GM19395 (cell line): ENCODE results near the gene PTPRD.

Source experiments
- ATAC-seq: cut with Tn5 transposase; IDR thresholded peaks from one replicate; pipeline ENCODE4 v1.9.1; 2021; ENCODE audit warnings: mild to moderate bottlenecking, moderate library complexity; ENCODE audit not compliant: unreplicated experiment

Gene PTPRD

DNA sequence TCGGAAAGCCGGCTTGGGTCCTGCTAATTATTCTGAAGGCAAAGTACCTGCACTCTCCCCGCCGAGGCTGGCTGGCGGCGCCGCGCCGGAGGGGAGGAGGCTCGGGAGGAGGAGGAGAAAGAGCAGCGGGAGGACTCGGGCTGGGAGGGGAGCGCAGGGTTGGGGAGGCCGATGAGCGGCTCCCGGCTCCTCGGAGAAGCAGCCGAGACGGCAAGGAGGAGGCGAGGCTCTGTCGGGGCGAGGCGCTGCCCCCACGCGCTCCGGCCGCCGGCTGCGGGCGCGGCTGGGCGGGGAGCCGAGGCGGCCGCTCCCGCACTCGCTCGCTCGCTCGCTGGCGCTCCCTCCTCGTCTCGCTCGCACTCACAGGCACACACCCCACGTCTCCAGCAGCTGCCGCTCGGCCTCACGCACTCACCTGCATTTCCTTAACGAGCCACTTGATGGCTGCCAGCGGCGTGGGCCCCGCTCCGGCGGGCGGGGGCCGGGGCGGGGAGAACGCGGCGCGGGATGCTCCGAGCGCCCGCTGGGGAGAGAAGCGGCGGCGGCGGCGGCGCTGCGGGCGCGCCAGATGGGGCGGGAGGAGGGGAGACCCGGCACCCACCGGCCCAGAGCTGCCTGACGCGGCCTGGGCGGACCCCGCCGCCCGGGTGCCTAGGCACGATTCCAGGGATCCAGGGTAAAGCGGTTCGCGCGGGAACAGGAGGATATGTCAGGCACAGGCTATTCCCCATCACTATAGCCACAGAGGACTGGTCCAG is at the start of gene PTPRD:
TSS of gene PTPRD (minus strand) at position 362 of the 758 bp plus-strand sequence.
- ATAC-seq: peak; percentile 98

DNA sequence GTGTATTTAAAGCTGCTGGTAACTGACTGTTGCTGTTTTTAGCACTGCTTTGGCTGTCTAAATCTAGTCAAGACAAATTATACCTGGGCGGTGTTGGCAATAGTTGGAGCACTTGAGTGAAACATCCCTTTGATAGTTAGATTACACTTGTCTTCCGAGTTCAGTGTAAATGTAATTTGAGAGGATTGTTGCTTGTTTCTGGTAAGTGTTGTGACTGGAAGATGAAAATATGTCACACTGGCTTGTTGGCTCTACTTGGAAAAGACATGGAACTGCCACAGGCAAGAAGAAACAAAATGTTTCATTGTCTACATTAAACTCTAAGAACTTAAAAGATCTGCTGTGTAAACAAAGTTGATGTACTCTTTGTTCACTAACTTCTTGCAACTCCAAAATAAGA is 49.2 kb upstream of the PTPRD start:
- no peak for ATAC-seq

DNA sequence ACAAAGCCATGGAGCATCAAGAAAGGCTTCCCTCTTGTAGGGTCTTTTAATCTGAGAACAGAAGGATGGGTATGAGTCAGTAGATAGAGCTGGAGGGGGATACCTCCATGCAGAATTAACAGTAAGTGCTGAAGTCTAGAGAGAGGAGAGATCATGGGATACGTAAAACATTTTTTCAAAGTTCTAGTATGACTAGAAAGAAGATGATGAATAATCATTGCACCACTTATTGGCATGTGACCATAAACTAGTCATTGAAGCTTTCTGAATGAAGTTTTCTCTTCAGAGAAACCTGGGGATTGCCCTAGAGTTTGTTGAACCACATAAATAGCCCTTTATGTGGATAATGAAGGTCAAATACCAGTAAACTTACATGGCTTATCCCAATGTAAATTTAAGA is 48.6 kb upstream of the PTPRD start:
- no peak for ATAC-seq

DNA sequence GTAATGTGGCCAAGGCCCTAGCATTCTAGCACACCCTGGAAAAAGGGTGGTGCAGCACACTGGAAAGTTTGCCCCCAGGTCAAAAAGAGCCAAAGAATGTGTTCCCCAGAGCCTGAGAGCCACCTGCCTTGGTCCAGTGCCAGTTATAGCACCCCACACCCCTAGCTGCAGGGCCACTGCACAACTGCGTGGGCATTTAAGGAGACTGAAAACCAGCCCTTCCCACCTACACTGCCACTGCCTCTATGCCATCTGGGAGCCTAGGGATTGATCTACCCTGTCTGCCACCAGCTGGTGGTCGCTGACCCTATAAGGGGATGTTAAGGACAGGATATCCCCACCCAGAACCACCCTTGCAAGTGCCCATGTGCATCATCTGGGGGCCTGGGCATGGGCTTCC is 38.2 kb upstream of the PTPRD start:
- ATAC-seq: no peak

DNA sequence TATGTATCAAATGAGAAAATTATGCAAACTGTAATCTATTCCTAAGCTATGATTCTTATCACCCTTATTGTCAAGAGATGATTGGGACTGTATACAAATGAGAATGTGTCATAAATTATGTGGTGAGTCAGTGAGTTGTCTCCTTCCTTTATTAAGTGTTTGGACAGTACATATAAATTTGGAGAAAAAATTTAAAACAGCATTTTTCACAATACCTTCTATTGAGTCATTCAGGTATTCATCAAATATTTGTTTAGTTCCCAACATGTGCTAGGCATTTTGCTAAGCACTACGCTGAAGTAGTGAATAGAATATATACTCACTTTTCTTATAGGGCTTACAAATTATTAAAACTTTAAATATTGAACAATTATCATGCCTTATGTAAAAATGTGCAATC is 36.3 kb upstream of the PTPRD start:
- no peak for ATAC-seq

DNA sequence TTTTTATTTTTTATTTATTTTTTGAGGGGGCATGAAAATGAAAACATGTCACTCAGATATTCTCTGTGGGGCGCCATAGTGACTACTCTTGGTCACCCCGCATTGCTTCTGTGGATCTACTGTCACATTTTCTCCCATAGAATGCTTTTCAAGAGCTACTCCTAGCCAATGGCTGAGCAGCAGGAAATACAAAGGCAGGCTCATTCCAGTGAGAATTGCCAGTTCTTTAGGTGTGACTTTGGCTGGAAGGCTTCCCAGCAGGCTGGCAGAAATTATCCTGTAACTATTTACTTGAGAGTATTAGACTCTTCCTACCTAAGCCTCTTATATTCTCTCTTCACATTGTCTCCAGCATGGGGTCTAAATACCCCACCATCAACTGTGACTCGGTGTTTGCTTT is 21.0 kb upstream of the PTPRD start:
- ATAC-seq: no peak

DNA sequence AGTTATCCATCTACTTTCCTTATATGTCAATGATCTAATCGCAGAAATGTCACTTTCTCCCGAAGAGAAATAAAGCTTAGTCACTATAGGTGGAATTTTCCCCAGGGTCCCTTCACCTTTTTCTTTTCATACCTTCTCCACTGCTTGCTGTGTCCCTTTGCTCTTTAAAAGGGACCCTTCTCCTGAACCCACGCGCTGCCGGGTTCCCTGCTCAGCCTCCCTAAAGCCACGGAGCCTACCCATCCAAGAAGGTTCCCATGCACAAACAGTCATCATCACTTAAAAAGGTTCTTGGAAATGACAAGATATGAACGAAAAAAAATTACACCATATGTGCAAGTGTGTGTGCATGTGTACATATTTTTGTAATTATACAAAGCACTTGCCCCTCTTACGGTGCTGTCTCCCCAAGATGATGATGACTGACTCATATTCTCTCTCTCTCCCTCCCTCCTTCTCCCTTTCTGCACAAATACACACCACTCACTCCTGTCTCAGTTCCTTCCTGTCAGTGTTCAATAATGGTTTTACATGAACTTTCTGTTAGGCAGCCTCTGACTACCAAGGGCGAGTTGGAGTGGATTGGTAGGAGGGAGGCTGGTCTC is 1.5 kb upstream of the PTPRD start:
- no peak for ATAC-seq

DNA sequence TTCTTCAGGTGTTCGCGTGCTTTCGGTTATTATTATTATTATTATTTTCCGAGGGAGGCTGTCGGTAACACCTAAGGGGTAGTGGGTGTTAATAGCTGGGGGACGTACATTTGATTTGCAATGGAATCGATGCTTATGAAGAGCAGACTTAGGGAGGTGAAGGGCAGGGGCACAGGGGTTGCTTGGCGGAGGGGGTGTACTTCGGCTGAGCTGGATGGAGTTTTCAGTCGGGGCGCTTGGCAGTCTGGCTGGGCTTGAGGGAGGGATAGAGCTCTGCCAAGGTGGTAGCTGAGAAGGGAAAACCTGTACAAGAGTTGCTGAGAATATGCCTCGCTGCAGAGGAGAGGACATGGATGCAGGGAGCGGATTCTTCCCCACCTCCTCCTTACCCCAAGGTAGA is 617 bp upstream of the PTPRD start:
- ATAC-seq: no peak

DNA sequence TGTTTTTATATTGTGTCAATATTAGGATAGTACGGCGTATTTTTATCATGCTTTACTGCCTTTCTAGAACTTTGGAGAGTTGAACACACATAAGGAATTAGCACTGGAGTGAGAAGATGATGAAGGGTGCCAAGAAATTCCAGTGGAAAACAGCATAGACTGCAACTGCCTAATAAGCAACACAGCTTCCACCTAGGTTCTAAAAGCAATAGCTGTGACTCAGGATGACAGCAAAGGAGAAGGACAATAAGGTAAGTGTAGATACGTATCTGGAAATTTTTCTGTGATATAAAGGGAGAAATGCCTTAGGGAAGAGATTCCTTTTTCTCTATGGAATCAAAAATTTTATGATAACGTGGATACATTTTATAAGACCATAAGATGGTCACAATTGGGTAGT is 7.4 kb downstream of the PTPRD start:
- no peak for ATAC-seq

DNA sequence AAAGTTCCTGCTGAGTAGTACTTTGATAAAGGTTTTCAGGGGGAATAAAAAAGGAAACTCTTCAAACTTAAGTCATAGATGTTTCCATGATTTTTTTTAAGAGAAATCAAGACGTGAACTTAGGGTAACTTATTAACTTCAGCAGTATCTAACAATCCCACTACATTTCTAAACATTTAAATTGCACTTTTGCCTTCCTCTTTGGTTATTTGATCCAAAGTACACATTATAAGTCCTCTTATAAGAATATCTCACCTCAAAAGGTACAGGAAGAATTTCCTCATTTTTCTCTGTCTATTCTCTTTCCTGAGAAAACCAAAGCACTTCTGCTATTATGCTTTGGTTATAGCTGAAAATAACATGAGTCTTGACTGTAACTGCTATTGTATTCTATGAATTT is 7.9 kb downstream of the PTPRD start:
- ATAC-seq: no peak

DNA sequence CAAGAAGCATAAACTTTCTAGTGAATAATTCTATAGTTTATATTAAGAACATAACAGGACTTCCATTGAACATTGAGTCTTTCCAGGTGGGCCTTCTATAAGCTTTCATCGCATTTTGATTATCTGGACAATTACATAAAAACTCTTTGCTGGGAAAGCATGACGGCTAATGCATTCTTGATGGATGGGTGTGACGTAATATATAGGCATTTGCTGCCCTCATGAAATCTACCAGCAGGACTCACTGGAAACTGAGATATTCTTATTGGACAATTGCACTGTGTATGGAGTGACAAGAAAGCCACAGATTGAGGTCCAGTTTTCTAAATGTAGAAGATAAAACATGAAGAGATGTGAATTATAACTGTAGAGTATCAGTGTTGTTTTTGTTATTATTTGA is 15.0 kb downstream of the PTPRD start:
- ATAC-seq: no peak

DNA sequence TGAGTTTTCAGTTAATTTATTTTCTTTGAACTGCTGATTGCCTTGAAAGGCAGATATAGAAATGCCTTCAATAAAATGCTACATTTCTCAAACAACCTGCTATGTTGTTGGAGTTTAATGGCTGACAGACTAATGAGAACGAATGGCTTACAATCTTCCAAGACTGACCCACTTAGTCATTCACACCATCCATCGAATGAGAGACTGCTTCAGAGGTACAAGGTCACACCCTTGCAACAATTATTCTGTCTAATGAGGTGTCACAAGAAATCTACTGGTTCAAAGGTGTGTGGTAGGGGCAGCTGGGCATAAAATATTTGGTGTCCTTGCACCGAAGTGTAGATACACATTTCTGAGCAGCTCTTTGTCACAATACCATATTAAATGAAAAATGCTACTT is 18.3 kb downstream of the PTPRD start:
- no peak for ATAC-seq

DNA sequence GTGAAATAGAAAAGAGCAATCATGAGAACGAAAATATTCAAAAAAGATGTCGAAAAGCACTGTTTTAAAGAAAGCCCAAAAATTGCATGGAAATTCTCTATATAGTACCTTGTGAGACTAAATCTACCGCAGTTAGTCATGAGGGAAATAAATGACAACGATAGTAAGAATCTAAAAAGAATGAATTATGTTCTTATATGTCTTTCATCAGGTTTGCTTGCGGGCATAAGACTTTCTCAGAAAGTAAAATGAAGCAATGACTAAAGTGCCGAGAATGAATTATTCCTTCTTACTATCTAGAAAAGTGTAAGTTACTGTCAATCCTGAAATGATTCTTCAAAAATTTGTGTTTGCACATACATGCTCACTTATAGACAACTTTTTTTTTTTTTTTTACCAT is 26.4 kb downstream of the PTPRD start:
- ATAC-seq: no peak

DNA sequence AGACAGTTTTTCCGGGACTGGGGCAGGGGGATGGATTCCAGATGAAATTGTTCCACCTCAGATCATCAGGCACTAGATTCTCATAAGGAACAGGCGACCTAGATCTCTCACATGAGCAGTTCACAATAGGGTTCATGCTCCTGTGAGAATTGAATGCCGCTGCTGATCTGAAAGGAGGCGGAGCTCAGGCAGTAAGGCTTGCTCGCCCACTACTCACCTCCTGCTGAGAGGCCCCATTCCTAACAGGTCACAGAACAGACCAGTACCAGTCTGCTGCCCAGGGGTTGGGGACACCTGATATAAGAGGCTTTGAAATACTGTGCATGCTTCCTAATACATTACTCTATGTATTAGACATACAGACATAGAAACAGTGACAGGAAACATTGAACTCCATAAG is 41.1 kb downstream of the PTPRD start:
- no peak for ATAC-seq

DNA sequence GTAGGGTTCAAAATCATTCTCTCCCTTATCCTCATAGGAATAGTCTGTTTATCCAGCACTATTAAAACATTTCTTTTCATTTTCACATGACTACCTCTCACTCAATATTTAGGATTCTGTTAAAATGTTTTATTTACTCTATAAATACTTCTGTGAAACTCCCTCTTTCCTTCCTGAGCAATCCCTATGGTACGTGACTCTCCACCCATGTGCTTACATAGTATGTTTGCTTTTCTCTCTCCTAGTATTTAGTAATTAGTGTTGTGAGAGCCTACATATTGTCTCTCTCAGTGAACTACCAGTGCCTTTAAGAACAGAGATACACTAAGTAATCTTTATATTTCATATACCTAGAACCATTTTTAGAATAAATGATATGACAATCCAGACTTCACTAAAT is 46.0 kb downstream of the PTPRD start:
- no peak for ATAC-seq

DNA sequence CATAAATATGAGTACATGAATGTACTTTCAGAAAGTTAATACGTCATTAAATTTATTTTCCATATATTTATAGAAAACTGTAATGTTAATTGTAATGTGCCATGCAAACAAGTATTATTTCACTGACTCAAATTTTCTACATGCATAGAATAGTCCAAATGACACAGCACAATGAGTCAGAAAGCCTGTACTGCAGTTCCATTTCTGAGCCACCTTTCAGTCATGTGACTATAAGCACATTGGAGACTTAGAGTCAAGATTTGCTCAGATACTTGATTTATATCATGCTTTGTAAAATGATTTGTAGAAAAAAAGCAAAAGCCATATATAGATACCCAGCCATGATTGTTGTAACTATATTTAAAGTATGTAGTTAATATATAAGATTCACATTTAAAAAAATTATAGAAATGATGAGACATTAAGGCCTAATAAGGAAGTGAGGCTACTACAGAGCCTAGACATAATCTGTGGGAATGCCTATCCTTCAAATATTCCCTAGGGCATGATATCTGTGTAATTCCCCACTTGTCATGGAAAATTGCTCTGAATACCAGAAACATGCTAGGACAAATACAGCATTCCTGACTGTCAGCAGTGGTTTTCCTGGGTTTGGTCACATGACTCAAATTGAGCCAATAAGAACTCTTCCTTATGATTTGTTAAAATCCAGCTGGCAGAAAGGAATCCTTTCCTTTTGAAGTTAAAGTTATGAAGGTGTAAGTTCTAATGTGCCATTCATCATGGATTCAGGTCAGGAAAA is 50.0 kb downstream of the PTPRD start:
- no peak for ATAC-seq

DNA sequence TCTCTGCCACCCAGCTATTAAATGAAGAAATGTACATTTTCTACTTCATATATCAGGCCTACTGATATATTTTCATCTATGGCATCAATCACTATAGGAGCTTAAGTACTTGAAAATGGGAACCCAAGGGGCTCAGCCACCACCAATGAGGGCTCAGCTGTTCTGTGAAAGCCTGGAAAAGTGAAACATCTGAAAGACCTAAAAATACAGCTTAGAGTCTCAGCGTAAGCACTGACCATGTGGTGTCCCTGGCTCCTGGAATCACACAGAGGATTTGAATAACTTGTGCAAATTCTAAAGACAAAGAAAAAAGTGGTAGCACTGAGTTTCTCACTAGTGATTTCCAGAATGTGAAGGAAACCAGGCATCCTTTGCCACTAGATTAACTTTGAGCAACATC is 64.5 kb downstream of the PTPRD start:
- no peak for ATAC-seq

DNA sequence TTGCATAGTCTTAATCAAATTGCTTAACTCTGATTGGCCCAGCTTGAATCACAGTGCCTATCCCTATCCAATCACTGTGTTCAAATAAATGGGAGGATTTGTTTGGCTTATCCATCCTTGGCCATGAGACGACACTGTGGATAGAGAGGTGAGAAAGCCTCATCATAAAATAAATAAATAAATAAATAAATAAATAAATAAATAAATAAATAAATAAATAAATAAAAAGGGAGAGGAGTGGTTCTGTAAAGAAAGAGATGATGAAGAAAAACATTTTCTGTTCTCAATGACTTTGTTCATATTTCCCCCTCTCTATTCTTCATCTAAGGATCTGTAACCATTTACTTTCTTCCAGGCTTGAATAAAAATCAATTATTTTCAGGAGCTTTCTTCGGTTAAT is 74.7 kb downstream of the PTPRD start:
- no peak for ATAC-seq

DNA sequence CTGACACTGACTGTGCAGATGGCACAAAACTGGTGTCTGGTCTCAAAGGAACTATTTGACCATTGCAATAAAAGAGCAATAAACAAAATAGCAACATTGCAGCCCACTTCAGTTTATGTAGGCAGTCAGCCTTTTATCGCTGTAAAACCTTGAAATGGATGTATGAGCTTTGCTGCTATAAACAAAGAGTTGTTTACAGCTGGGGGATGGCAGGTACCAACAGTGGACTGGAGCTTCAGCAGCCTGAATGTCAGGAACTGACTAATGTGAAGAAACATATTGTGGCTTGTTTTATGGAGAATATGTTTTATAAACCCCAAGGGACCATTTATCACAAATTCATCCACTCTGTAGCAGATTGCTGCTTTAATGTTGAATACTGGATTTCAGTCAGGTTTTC is 78.0 kb downstream of the PTPRD start:
- no peak for ATAC-seq

DNA sequence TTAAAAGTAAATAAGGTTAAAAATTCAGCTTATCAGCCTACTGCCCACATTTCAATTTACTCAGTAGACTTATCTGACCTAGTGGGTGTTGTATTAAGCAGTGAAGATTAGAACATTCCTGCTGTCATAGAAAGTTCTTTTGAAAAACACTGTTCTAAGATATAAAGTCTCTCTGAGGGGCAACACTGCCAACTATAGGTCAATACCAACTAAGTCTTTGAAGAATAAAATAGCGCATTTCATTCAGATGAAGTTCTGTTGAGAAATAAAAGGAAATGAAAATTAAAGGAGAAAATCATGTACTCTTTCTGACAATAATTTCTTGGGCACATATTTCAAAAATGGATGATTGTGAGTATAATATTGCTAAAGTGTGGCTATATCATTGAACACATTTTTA is 86.8 kb downstream of the PTPRD start:
- no peak for ATAC-seq

DNA sequence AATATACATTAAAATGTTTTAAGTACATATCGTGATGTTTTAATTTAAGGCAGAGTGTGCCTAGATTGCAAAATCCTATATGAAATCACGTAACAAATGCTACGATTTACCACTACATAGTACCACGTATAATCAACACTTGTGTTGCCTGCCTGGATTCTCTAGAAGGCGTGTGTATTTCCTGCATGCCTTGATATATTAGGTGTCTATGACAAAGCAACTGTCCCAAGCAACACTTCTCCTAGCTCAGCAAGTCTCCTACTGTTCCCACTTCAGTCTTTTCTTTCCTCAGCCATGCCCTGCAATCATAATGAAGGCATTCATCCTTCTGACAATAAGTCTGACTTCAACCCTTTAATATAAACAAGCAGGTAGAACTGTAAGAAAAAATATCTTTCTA is 89.6 kb downstream of the PTPRD start:
- no peak for ATAC-seq

DNA sequence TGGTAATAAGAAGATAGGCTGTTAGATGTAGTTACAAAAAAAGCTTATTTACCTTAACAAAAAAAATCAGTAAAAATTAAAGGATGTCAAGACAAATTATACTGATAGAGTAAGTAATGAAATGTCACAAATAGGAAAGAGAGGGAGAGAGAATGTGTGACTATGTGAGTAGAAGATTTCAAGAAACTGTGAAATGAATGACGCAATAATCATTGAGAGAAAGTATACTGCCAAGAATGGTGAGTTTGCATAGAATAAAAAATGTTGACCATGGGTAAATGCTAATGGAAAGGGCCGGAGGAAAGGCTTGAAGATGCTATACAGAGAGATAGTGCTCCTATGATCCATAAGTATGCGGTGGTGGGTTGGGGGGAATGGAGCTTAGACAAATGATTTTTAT is 100.7 kb downstream of the PTPRD start:
- ATAC-seq: no peak
